Smooth muscle cell (in vitro differentiated cells): ENCODE measurements around the gene WDR93. TPM values are rescaled to one million over a fixed set of nuclear protein-coding genes. Genes with fewer than 3 reads are reported as not detected.

Experiments used
- DNase-seq: peaks from one replicate; lab custom pipeline; 2025; ENCODE audit not compliant: unreplicated experiment; lab: John Stamatoyannopoulos, UW
- H2AFZ ChIP-seq: fragments of 200-600 bp; sonication (generic); 2 replicates; pipeline ENCODE4 v1.6.0; 2016; ENCODE audit warnings: antibody characterized with exemption, low read depth, mild to moderate bottlenecking
- H3F3A ChIP-seq: fragments of 200-600 bp; sonication (generic); 2 replicates; pipeline ENCODE4 v1.6.0; 2017; ENCODE audit warnings: antibody characterized with exemption, low read depth
- H3K27ac ChIP-seq: fragments of 200-600 bp; sonication (generic); 2 replicates; pipeline ENCODE4 v1.5.1; 2016; ENCODE audit warnings: low read depth, mild to moderate bottlenecking
- H3K27me3 ChIP-seq: fragments of 200-600 bp; sonication (generic); 2 replicates; pipeline ENCODE4 v1.6.1; 2016; ENCODE audit warnings: low read depth, mild to moderate bottlenecking
- H3K36me3 ChIP-seq: fragments of 200-600 bp; sonication (generic); 2 replicates; pipeline ENCODE4 v1.5.1; 2016; ENCODE audit warnings: low read depth
- H3K4me1 ChIP-seq: fragments of 200-600 bp; sonication (generic); 2 replicates; pipeline ENCODE4 v1.5.1; 2016; ENCODE audit warnings: low read depth
- H3K4me2 ChIP-seq: fragments of 200-600 bp; sonication (generic); 2 replicates; pipeline ENCODE4 v1.6.0; 2016; ENCODE audit warnings: mild to moderate bottlenecking
- H3K4me3 ChIP-seq: fragments of 200-600 bp; sonication (generic); 2 replicates; pipeline ENCODE4 v1.5.1; 2016; ENCODE audit warnings: mild to moderate bottlenecking
- H3K79me2 ChIP-seq: fragments of 200-600 bp; sonication (generic); 2 replicates; pipeline ENCODE4 v1.6.0; 2016; ENCODE audit warnings: low read depth, mild to moderate bottlenecking
- H3K9ac ChIP-seq: fragments of 200-600 bp; sonication (generic); 2 replicates; pipeline ENCODE4 v1.6.0; 2016; ENCODE audit warnings: low read depth
- H3K9me3 ChIP-seq: fragments of 200-600 bp; sonication (generic); replicated peaks from 2 replicates; pipeline ENCODE4 v1.5.1; 2016; ENCODE audit warnings: low read depth
- H4K20me1 ChIP-seq: fragments of 200-600 bp; sonication (generic); 2 replicates; pipeline ENCODE4 v1.6.0; 2016; ENCODE audit warnings: low read depth
- CTCF ChIP-seq: fragments of 200-600 bp; sonication (generic); IDR thresholded peaks from 2 replicates; pipeline ENCODE4 v1.5.1; 2017; ENCODE audit warnings: borderline replicate concordance, mild to moderate bottlenecking, antibody characterized with exemption; ENCODE audit not compliant: insufficient read depth, poor library complexity, severe bottlenecking
- WGBS: methylation state at CpG from one replicate; pipeline ENCODE4 v1.1.7; 2016; ENCODE audit warnings: low lambda C conversion rate; 5-methylcytosine and 5-hydroxymethylcytosine counted together
- polyA plus RNA-seq: library from polyadenylated mRNA; unstranded; fragments of >200 nt; fragmentation: Nextera tagmentation; extraction: Ambion mirVana; gene quantifications from 2 replicates; pipeline ENCODE4 v1.2.1, GENCODE V29; 2016
- total RNA-seq: library from RNA; depleted of rRNA; stranded (reverse); fragments of >200 nt; gene quantifications from 2 replicates; pipeline ENCODE4 v1.2.3, GENCODE V29; 2014

Gene WDR93
- total and polyA plus RNA-seq, 2 experiments from 2014 or later: 0.80 TPM; not detected in 1

GRCh38 chr15:89774492-89774891 is 83.9 kb downstream of the WDR93 start:
- H3K36me3 ChIP-seq: no peaks in the 10 kb centered on the region
- H3K4me3 ChIP-seq: no peak overlapping the region
- peaks cover 8% of the 10 kb centered on the region for H3K4me1 ChIP-seq
- H3K9ac ChIP-seq: no peak overlapping the region
- H3K79me2 ChIP-seq: no peaks in the 10 kb centered on the region
- DNase-seq: no peak
- WGBS: 73% methylated on average over 5 of the region's 5 CpGs
- H3K9me3 ChIP-seq: no peaks in the 10 kb centered on the region
- H3K27ac ChIP-seq: peak overlapping the region; percentile 38
- H2AFZ ChIP-seq: no peak overlapping the region
- no peak overlapping the region for H3K4me2 ChIP-seq
- TF ChIP-seq CTCF: no peak
- H3K27me3 ChIP-seq: no peaks in the 10 kb centered on the region
- no peaks in the 10 kb centered on the region for H3F3A ChIP-seq
- no peaks in the 10 kb centered on the region for H4K20me1 ChIP-seq

GRCh38 chr15:89775815-89776214 is 85.2 kb downstream of the WDR93 start:
- Histone ChIP-seq H3K4me1 (peaks cover 8% of the 10 kb centered on the region), H3K27me3 (no peaks in the 10 kb centered on the region), H2AFZ (peak overlapping the region; percentile 89), H3K27ac (no peak overlapping the region), H3K9ac (no peak overlapping the region), H3K79me2 (no peaks in the 10 kb centered on the region), H4K20me1 (no peaks in the 10 kb centered on the region), H3K4me3 (peak overlapping the region; percentile 45), H3K9me3 (no peaks in the 10 kb centered on the region), H3F3A (peaks cover under 1% of the 10 kb centered on the region), H3K4me2 (peak overlapping the region; percentile 87), H3K36me3 (no peaks in the 10 kb centered on the region)
- DNase-seq: no peak
- TF ChIP-seq CTCF: no peak
- WGBS: 91% methylated on average over 14 of the region's 14 CpGs

GRCh38 chr15:89776274-89777072 is 85.9 kb downstream of the WDR93 start, which contains the start of gene MESP2:
MESP2 (plus strand) TSS chr15:89776332; CDS start chr15:89776358, 26 bp downstream.
- H3K9me3 ChIP-seq: no peaks in the 10 kb centered on the region
- DNase-seq: peak; percentile 38
- H3K4me2 ChIP-seq: peak within 1 kb of the TSS; percentile 87
- peaks cover 8% of the 10 kb centered on the region for H3K4me1 ChIP-seq
- H2AFZ ChIP-seq: peak within 1 kb of the TSS; percentile 89
- no peaks in the 10 kb centered on the region for H3K27me3 ChIP-seq
- H3K9ac ChIP-seq: no peak within 1 kb of the TSS
- H4K20me1 ChIP-seq: no peaks in the 10 kb centered on the region
- no peaks in the 10 kb centered on the region for H3K36me3 ChIP-seq
- H3K79me2 ChIP-seq: no peaks in the 10 kb centered on the region
- 16% methylated on average over 77 of the region's 82 CpGs for WGBS
- TF ChIP-seq CTCF: peak; percentile 20
- H3F3A ChIP-seq: peaks cover 7% of the 10 kb centered on the region
- peak within 1 kb of the TSS; percentile 45 for H3K4me3 ChIP-seq
- H3K27ac ChIP-seq: no peak within 1 kb of the TSS
